Muscle of leg (tissue), 11 donors: Measurements from ENCODE around the gene STX8. TPM values are rescaled to one million over a fixed set of nuclear protein-coding genes. Genes with fewer than 3 reads are reported as not detected.
A peak's percentile ranks its signal among the peaks of the same experiment; 100 is the strongest.

Source experiments
- DNase-seq: peaks from one replicate; pipeline ENCODE4 v3.0.0; 2013
- H3K27ac ChIP-seq: one replicate; pipeline ENCODE4 v1.5.1; 2013; ENCODE audit warnings: mild to moderate bottlenecking, low read length, control low read depth
- H3K27me3 ChIP-seq: one replicate; pipeline ENCODE4 v1.6.1; 2013; ENCODE audit warnings: low read length; ENCODE audit not compliant: control insufficient read depth, insufficient read depth
- H3K36me3 ChIP-seq: one replicate; pipeline ENCODE4 v1.6.1; 2013; ENCODE audit warnings: low read length; ENCODE audit not compliant: control insufficient read depth, insufficient read depth
- H3K4me1 ChIP-seq: one replicate; pipeline ENCODE4 v1.6.1; 2013; ENCODE audit warnings: low read length; ENCODE audit not compliant: control insufficient read depth, insufficient read depth
- H3K4me3 ChIP-seq: one replicate; pipeline ENCODE4 v1.5.1; 2013; ENCODE audit warnings: low read length, control low read depth
- H3K9me3 ChIP-seq: replicated peaks from 2 replicates; pipeline ENCODE4 v1.6.1; 2013; ENCODE audit warnings: low read depth, low read length; ENCODE audit not compliant: control insufficient read depth
- WGBS: methylation state at CpG from one replicate; pipeline ENCODE4 v1.1.5; 2013; ENCODE audit warnings: missing lambda C conversion rate; ENCODE audit not compliant: insufficient coverage; 5-methylcytosine and 5-hydroxymethylcytosine counted together
- polyA plus RNA-seq, 8 donors: library from polyadenylated mRNA; unstranded; fragments of 120-200 nt; gene quantifications; one replicate each; pipeline versions ENCODE4 v1.2.1 to v1.2.3, GENCODE V29; 2013; ENCODE audit warnings: inconsistent platforms in 1 of 8, low replicate concordance in 1 of 8; ENCODE audit not compliant: insufficient read length in 8 of 8, insufficient read depth in 1 of 8
- total RNA-seq: library from RNA; stranded (reverse); fragments of 120-200 nt; gene quantifications from one replicate; pipeline ENCODE4 v1.2.4, GENCODE V29; 2013

Gene STX8
- total and polyA plus RNA-seq, 9 donors = 39.1 to 68.8 (median 46.2) TPM

DNA sequence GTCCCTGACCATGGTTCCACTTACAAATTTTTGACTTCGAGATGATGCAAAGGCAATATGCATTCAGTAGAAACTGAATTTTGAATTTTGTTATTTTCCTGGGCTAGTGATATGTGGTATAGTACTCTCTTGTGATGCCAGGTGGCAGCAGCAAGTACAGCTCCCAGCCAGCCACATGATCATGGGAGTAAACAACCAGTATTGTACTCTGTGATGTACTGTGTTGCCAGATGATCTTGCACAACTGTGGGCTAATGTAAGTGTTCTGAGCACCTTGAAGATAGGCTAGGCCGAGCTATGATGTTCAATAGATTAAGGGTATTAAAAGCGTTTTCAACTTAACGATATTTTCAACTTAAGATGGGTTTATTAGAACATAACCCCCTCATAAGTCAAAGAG lies 250.8 kb downstream of the STX8 start:
- 100% methylated on average over 1 of the region's 4 CpGs for WGBS
- Histone ChIP-seq H3K4me3 (no peak overlapping the region), H3K4me1 (peaks cover 5% of the 10 kb centered on the region), H3K27me3 (no peaks in the 10 kb centered on the region), H3K27ac (no peak overlapping the region), H3K9me3 (no peaks in the 10 kb centered on the region), H3K36me3 (no peaks in the 10 kb centered on the region)
- DNase-seq = no peak

DNA sequence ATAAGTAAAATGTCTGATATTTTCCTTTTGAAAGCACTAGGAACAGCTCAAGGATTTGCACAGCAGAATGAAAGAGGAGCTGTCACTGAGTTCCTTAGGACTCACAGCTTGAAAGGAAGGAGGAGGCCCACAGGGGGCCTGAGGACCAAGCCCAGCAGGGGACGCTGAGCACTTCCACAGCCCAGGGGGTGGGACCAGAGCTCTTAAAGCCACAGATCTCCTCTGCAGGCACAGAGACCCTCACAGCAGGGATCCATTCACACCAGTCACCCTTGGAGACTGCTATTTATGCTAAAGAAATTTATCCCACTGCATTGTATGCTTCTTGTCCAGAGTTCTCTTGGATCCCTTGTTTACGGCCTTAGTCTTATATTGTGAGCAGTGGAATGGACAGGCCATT lies 253.3 kb downstream of the STX8 start:
- no peak for DNase-seq
- 67% methylated on average over 2 of the region's 2 CpGs for WGBS

GRCh38 chr17:9321890-9322289 lies 253.7 kb downstream of the STX8 start:
- H3K4me3 ChIP-seq = no peak overlapping the region
- DNase-seq = no peak
- no peak overlapping the region for H3K27ac ChIP-seq
- no CpG with 5 or more reads among the region's 5 CpGs for WGBS
- no peaks in the 10 kb centered on the region for H3K27me3 ChIP-seq
- peaks cover 4% of the 10 kb centered on the region for H3K4me1 ChIP-seq
- H3K36me3 ChIP-seq = no peaks in the 10 kb centered on the region
- H3K9me3 ChIP-seq = peaks cover 7% of the 10 kb centered on the region

More for the DNA sequence above, 253.3 kb downstream of the STX8 start:
- no peak overlapping the region for H3K4me3 ChIP-seq
- H3K9me3 ChIP-seq = peaks cover 7% of the 10 kb centered on the region
- peaks cover 4% of the 10 kb centered on the region for H3K4me1 ChIP-seq
- no peak overlapping the region for H3K27ac ChIP-seq
- no peaks in the 10 kb centered on the region for H3K36me3 ChIP-seq
- no peaks in the 10 kb centered on the region for H3K27me3 ChIP-seq

DNA sequence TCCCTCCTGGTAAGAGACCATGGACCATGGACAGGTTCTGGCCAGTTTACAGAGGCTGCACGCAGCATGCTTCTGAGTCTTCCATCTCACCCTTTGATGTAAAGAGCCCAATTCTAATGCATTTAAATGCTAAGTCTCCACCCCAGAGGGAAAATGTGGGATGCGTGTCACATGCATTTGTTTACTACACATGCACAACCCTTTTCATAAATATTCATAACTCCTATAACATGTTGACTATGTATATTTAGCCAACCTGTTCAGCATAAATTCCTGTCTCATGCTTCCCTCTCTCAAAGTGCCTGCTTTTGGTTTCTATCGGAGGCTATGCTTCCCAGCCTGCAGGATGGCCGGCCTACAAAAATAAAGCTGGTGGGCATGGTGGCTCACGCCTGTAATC lies 260.3 kb downstream of the STX8 start:
- peaks cover 2% of the 10 kb centered on the region for H3K4me1 ChIP-seq
- no peak overlapping the region for H3K27ac ChIP-seq
- no peak overlapping the region for H3K4me3 ChIP-seq
- peaks cover 7% of the 10 kb centered on the region for H3K9me3 ChIP-seq
- DNase-seq = no peak
- 75% methylated on average over 2 of the region's 5 CpGs for WGBS
- no peaks in the 10 kb centered on the region for H3K36me3 ChIP-seq
- H3K27me3 ChIP-seq = no peaks in the 10 kb centered on the region

GRCh38 chr17:9313346-9313745 lies 262.3 kb downstream of the STX8 start:
- Histone ChIP-seq H3K27ac (peak overlapping the region; percentile 13), H3K36me3 (no peaks in the 10 kb centered on the region), H3K4me3 (no peak overlapping the region), H3K4me1 (peaks cover 2% of the 10 kb centered on the region), H3K27me3 (no peaks in the 10 kb centered on the region), H3K9me3 (peaks cover 3% of the 10 kb centered on the region)
- 83% methylated on average over 2 of the region's 4 CpGs for WGBS
- peak; percentile 74 for DNase-seq

DNA sequence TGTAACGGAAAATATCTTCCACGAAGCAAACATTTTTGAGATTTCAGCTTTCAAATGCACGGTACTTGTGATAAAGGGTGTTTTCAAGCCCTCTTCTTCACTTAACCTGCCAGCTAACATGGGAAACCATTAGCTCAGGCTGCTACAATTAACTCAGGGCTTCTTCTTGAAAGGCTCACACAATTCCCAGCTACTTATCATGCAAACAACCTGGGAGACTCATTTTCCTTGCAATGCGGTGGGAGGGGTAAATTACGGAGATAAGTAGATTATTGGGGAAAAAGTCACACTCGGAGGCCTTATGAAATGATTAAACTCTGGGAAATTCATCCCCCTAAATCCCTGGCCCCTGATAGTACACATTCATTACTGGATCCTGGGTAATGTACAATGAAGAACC lies 266.4 kb downstream of the STX8 start:
- Histone ChIP-seq H3K4me1 (peaks cover 2% of the 10 kb centered on the region), H3K27ac (no peak overlapping the region), H3K27me3 (no peaks in the 10 kb centered on the region), H3K36me3 (no peaks in the 10 kb centered on the region), H3K9me3 (no peaks in the 10 kb centered on the region), H3K4me3 (no peak overlapping the region)
- no peak for DNase-seq
- no CpG with 5 or more reads among the region's 6 CpGs for WGBS

DNA sequence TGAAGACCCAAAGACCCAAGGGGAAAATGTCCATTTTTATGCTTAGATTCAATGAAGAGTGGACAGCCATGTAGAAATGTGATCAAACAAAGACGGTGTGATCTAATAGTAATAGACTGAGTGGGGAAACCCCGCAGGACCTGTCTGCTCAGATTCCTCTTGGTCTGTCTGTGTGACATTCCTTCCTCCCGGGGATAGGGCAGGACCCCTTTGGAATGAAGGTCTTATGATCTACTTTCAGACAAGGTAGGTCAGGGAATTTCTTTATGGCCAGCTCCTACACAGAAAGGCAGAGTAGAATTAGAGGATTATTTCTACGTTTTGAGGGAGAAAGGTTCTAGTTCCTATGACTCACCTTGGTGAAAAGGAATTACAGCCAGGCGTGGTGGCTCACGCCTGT lies 267.6 kb downstream of the STX8 start:
- H3K4me3 ChIP-seq = no peak overlapping the region
- H3K27ac ChIP-seq = no peak overlapping the region
- 83% methylated on average over 2 of the region's 6 CpGs for WGBS
- no peaks in the 10 kb centered on the region for H3K4me1 ChIP-seq
- DNase-seq = no peak
- H3K9me3 ChIP-seq = no peaks in the 10 kb centered on the region
- H3K36me3 ChIP-seq = no peaks in the 10 kb centered on the region
- no peaks in the 10 kb centered on the region for H3K27me3 ChIP-seq

- no peak for DNase-seq
- no peak overlapping the region for H3K4me3 ChIP-seq
- no peaks in the 10 kb centered on the region for H3K9me3 ChIP-seq
- WGBS = 30% methylated on average over 2 of the region's 7 CpGs
- H3K27ac ChIP-seq = no peak overlapping the region
- no peaks in the 10 kb centered on the region for H3K27me3 ChIP-seq
- no peaks in the 10 kb centered on the region for H3K36me3 ChIP-seq
- H3K4me1 ChIP-seq = no peaks in the 10 kb centered on the region
Observed at GRCh38 chr17:9307313-9307998, 268.2 kb downstream of the STX8 start.

DNA sequence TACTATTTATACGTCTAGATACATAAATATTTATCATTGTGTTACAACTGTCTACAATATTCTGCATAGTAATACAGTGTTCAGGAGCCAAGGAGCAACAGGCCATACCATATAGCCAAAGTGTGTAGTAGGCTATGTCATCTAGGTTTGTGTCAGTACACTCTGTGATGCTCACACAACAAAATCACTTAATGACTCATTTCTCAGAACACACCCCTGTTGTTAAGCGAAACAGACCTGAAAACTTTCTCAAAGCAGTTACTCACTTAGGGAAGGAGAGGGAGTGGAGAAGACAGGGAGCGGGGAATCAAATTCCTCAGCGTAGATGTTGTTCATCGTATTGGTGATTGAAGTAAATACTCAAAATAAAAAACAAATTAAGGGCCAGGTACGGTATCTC lies 269.5 kb downstream of the STX8 start:
- no peak overlapping the region for H3K4me3 ChIP-seq
- no peaks in the 10 kb centered on the region for H3K9me3 ChIP-seq
- no peak overlapping the region for H3K27ac ChIP-seq
- WGBS = no CpG with 5 or more reads among the region's 6 CpGs
- H3K4me1 ChIP-seq = no peaks in the 10 kb centered on the region
- no peaks in the 10 kb centered on the region for H3K27me3 ChIP-seq
- DNase-seq = no peak
- H3K36me3 ChIP-seq = no peaks in the 10 kb centered on the region

- Histone ChIP-seq H3K4me1 (no peaks in the 10 kb centered on the region), H3K27me3 (no peaks in the 10 kb centered on the region), H3K9me3 (no peaks in the 10 kb centered on the region), H3K36me3 (no peaks in the 10 kb centered on the region), H3K27ac (no peak overlapping the region), H3K4me3 (no peak overlapping the region)
- DNase-seq = no peak
- 90% methylated on average over 2 of the region's 7 CpGs for WGBS
Observed at GRCh38 chr17:9299695-9300094, 275.9 kb downstream of the STX8 start.

DNA sequence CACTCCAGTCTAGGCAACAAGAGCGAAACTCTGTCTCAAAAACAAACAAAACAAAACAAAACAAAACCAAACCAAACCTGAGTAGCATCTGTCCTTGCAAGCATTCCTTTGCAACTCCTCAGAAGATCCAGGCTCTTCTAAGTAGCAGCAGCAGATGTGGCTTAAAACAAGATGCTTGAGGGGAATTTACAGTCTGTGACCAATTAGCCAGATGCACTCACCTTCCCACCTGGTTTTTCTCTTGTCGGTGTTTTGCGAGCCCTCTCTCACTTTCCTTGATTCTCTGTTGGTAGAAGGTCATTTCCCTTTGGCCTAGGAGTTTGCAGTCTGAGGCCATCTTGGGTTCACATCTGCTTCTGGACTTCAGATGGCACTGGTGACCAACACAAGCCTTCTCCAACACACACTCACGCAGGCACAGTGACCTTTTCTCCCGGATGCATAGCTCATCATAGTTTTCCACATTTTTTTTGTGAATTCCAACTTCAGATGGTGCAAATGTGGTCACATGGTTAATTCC lies 276.8 kb downstream of the STX8 start:
- no peak overlapping the region for H3K4me3 ChIP-seq
- H3K4me1 ChIP-seq = no peaks in the 10 kb centered on the region
- no peaks in the 10 kb centered on the region for H3K36me3 ChIP-seq
- WGBS = 67% methylated on average over 3 of the region's 5 CpGs
- no peaks in the 10 kb centered on the region for H3K9me3 ChIP-seq
- DNase-seq = no peak
- no peak overlapping the region for H3K27ac ChIP-seq
- H3K27me3 ChIP-seq = no peaks in the 10 kb centered on the region
